HG03159 (cell line): ENCODE data around the gene SYNPO2.

ENCODE experiments used
- ATAC-seq: cut with Tn5 transposase; IDR thresholded peaks from one replicate; pipeline ENCODE4 v1.9.1; 2021; ENCODE audit warnings: mild to moderate bottlenecking, moderate library complexity; ENCODE audit not compliant: unreplicated experiment

The SYNPO2 gene

DNA sequence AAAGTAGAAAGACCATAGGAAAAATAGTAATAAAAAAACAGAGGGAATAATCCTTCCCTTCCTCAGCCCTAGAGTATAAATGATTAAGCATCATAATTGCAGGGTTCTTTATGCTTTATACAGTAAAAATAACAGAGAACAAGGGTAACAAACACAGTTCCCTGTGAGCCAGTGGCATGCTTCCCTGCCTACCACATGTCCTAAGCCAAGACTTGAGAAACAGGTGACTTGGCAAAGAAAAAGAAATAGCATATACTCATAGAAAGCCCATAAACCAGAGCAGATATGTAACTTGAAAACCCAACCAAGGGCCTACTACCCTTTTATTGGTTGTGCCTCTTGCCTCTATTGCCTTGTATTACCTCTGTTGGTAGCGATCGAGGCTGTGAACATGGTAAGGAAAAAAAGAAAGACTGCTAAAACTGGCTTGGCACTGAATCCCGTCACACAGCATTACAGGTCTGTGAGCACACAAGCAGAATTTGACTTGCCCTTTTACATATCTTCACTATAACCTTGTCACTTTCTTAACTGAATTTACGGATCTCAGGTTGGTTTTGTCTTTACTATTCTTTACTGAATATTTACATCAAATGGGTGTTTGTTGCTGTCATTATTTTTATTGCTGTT, 216.1 kb downstream of the SYNPO2 start:
- no peak for ATAC-seq

DNA sequence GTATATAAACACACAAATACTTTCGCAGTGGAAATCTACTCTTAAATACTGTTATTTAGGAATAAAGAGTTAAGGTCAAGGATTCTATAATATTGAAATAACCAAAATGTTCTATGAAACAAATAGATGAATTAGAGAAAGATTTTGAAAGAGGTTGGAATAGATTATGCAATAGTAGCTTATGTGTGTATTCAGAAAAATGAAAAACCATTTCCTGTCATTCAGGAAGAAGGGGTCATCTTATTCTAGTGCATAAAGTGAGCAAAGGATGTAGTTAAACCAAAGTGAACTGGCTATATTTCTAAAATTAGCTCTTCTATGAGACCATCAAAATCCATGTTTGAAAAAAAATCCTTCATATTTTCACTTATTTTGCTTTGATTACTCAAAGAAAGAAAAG, 217.0 kb downstream of the SYNPO2 start:
- ATAC-seq: no peak

DNA sequence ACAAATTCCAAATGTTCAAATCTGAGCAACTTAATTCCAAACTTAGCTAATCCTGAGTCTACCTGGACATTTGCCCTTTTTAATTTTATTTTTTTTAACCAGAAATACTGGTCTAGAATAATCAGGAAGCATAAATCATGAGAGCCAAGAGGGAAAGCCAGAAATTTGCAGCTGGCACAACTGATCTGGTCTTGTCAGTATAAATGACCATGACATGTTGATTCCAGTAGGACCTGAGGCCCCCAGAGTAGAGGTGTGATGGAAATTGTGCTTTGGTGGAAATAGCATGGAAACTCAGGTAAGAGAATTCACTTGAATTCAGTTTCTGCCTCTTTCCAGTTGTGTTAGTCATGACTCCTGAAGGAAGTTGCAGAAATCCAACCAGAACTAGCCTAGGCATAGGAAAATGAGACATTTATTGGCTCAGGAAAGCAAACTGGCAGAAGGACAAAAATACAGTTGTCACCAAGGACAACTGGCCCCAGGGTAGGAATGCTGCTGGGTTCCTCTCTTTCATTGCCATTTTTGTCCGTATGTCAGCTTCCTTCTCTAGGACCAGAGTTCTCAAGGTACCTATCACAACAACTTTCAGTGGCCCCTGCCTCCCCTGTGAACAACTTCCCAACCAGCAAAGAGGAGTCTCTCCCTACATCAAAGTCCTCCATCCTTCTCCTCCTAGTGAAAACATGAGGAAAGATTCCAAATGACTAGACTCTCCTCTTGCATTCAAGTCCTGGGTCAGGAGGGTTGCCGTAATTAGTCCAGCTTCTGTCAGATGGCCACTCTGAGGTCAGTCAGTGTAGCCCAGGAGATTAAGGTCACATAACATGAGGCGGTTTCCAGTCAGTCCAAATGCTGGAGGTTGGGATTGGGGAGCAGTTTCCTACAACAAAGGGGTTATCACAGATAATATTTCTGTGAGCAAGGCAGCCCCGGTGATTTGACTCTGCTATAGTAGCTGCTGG, 217.7 kb downstream of the SYNPO2 start:
- ATAC-seq: no peak

DNA sequence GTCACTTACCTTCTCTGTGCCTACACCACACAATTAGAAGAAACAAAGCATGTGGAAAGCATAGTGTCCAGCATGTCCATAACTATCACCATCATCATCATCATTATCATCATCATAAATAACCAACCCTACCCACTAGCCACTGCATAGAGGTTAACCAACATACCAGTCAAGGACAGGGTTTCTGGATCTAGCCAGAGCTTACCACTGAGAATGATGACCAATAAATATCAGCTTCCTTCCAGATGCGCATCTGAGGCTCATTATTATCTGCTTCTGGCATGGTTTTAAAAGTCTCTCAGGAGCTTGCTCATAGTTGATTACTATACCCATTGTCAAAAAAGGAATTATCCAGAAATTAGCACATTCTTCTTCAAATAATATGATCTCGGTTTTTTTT, 221.5 kb downstream of the SYNPO2 start:
- no peak for ATAC-seq
